B cell (primary cell): ENCODE results near the gene ZFP1. TPM values are rescaled to one million over a fixed set of nuclear protein-coding genes. Genes with fewer than 3 reads are reported as not detected.

Experiments
- ATAC-seq: fragments of 200-7000 bp; cut with Tn5 transposase; one replicate; pipeline ENCODE4 v1.10.0; 2021; ENCODE audit warnings: low read depth, mild to moderate bottlenecking, moderate number of reproducible peaks, moderate library complexity
- CTCF ChIA-PET: fragments of 350-600 bp; sonication (Branson Sonifier 250); formaldehyde crosslinking; loops from one replicate; lab custom pipeline; 2021; ENCODE audit warnings: antibody characterized with exemption, inconsistent platforms; lab: Charles Lee
- POLR2A ChIA-PET: fragments of 350-600 bp; sonication (Branson Sonifier 250); formaldehyde crosslinking; loops from one replicate; lab custom pipeline; 2021; ENCODE audit warnings: antibody characterized with exemption; lab: Charles Lee
- DNase-seq: peaks from one replicate; pipeline ENCODE4 v3.0.0; 2013
- H2AFZ ChIP-seq: 2 replicates; pipeline ENCODE4 v1.6.1; 2012; ENCODE audit warnings: mild to moderate bottlenecking, low read depth, low read length; ENCODE audit not compliant: insufficient read depth, poor library complexity, severe bottlenecking
- H3K27ac ChIP-seq, 2 donors: 1 replicate in 1 of 2; 2 replicates in 1 of 2; pipeline ENCODE4 v1.5.1; 2012 to 2013; ENCODE audit warnings: low read length in 2 of 2, mild to moderate bottlenecking in 2 of 2, moderate library complexity in 1 of 2
- H3K27me3 ChIP-seq, 4 experiments: fragments of 200-600 bp in 1 of 4; sonication (generic) in 1 of 4; replicated peaks in 1 of 4; 1 replicate in 2 of 4; 2 replicates in 2 of 4; pipeline versions ENCODE4 v1.6.1 to v1.7.0; 2013 to 2016; ENCODE audit warnings: low read length in 3 of 4, mild to moderate bottlenecking in 2 of 4, mixed read lengths in 1 of 4, moderate library complexity in 1 of 4; ENCODE audit not compliant: insufficient read depth in 4 of 4, control insufficient read depth in 3 of 4; ENCODE audit errors: control extremely low read depth in 1 of 4
- H3K36me3 ChIP-seq, 2 experiments: replicated peaks in 1 of 2; 1 replicate in 1 of 2; 2 replicates in 1 of 2; pipeline versions ENCODE4 v1.6.1 to v1.7.1; 2013; ENCODE audit warnings: low read length in 1 of 2; ENCODE audit not compliant: insufficient read depth in 2 of 2, control insufficient read depth in 1 of 2; ENCODE audit errors: control extremely low read depth in 1 of 2, extremely low read depth in 1 of 2
- H3K4me1 ChIP-seq, 2 donors: fragments of 200-600 bp in 1 of 2; sonication (generic) in 1 of 2; 1 replicate in 1 of 2; 2 replicates in 1 of 2; pipeline versions ENCODE4 v1.5.1 to v1.6.1; 2013 to 2017; ENCODE audit warnings: low read length in 2 of 2; ENCODE audit not compliant: control insufficient read depth in 2 of 2, insufficient read depth in 2 of 2
- H3K4me2 ChIP-seq: replicated peaks from 2 replicates; pipeline ENCODE3; 2012; ENCODE audit warnings: mild to moderate bottlenecking, low read depth, low read length; ENCODE audit not compliant: poor library complexity, severe bottlenecking
- H3K4me3 ChIP-seq, 5 experiments: fragments of 200-600 bp in 1 of 5; sonication (generic) in 1 of 5; 1 replicate in 3 of 5; 2 replicates in 2 of 5; pipeline versions ENCODE4 v1.5.1 to v1.7.0; 2011 to 2016; ENCODE audit warnings: low read length in 4 of 5, mild to moderate bottlenecking in 4 of 5, low read depth in 2 of 5, control low read depth in 1 of 5, moderate library complexity in 1 of 5; ENCODE audit not compliant: insufficient read depth in 1 of 5; ENCODE audit errors: control extremely low read depth in 1 of 5, extremely low read depth in 1 of 5
- H3K79me2 ChIP-seq: fragments of 200-600 bp; sonication (generic); one replicate; pipeline ENCODE4 v1.6.0; 2016; ENCODE audit warnings: low read length; ENCODE audit not compliant: control insufficient read depth, insufficient read depth
- H3K9ac ChIP-seq: fragments of 200-600 bp; sonication (generic); 2 replicates; pipeline ENCODE4 v1.6.1; 2017; ENCODE audit warnings: mild to moderate bottlenecking, low read length, moderate library complexity
- H3K9me3 ChIP-seq, 3 donors: one replicate each; pipeline versions ENCODE4 v1.6.1 to v1.7.1; 2013; ENCODE audit warnings: low read length in 2 of 3; ENCODE audit not compliant: control insufficient read depth in 2 of 3, insufficient read depth in 1 of 3; ENCODE audit errors: control extremely low read depth in 1 of 3
- H4K20me1 ChIP-seq: 2 replicates; pipeline ENCODE4 v1.6.0; 2012; ENCODE audit warnings: mild to moderate bottlenecking, low read length; ENCODE audit not compliant: insufficient read depth, control insufficient read depth, poor library complexity, severe bottlenecking
- H3K27ac Mint-ChIP-seq: one replicate; pipeline ENCODE4 v1.8.0; 2021; ENCODE audit warnings: mixed read lengths
- H3K27me3 Mint-ChIP-seq: one replicate; pipeline ENCODE4 v1.8.0; 2021; ENCODE audit warnings: mixed read lengths
- H3K4me1 Mint-ChIP-seq: one replicate; pipeline ENCODE4 v1.8.0; 2021; ENCODE audit warnings: mixed read lengths
- H3K4me3 Mint-ChIP-seq: one replicate; pipeline ENCODE4 v1.8.0; 2021; ENCODE audit warnings: mixed read lengths
- H3K9me3 Mint-ChIP-seq: one replicate; pipeline ENCODE4 v1.8.0; 2022; ENCODE audit warnings: mixed read lengths; ENCODE audit not compliant: insufficient read depth
- CTCF ChIP-seq: fragments of 200-600 bp; IDR thresholded peaks from one replicate; pipeline ENCODE4 v1.8.0; 2022; ENCODE audit warnings: antibody characterized with exemption, mild to moderate bottlenecking
- EZH2 ChIP-seq: IDR thresholded peaks from 2 replicates; pipeline ENCODE4 v1.6.1; 2012; ENCODE audit warnings: borderline replicate concordance, low read depth, mild to moderate bottlenecking, moderate library complexity, low read length; ENCODE audit not compliant: insufficient read depth, poor library complexity, severe bottlenecking
- WGBS: methylation state at CpG from one replicate; pipeline ENCODE4 v1.1.5; 2013; ENCODE audit warnings: missing lambda C conversion rate; ENCODE audit not compliant: insufficient coverage; 5-methylcytosine and 5-hydroxymethylcytosine counted together
- intact Hi-C: fragments of 100-400 bp; cut with micrococcal nuclease; formaldehyde crosslinking; loops from one replicate; pipeline ENCODE4 v1.10.0; 2022
- polyA plus RNA-seq: library from polyadenylated mRNA; depleted of rRNA; stranded (reverse); fragments of >200 nt; gene quantifications from 2 replicates; pipeline ENCODE4 v1.2.3, GENCODE V29; 2012
- total RNA-seq, 2 donors: library from RNA; stranded (reverse); fragments of 120-200 nt in 1 of 2; gene quantifications; 1 replicate in 1 of 2; 2 replicates in 1 of 2; pipeline versions ENCODE4 v1.2.3 to v1.2.4, GENCODE V29; 2013 to 2022

ZFP1 gene
- total and polyA plus RNA-seq, 2 donors (not counting 1 experiment from before 2014, with no cell fraction given) = 3.4 to 13.4 TPM

GRCh38 chr16:75179208-75179607 lies 30.9 kb downstream of the ZFP1 start:
- POLR2A ChIA-PET = no interaction called here
- intact Hi-C loops = no loop called here
- peaks cover 17% of the 10 kb centered on the region for H3K9me3 Mint-ChIP-seq

GRCh38 chr16:75181630-75182029 lies 33.3 kb downstream of the ZFP1 start:
- Histone ChIP-seq H3K4me2 (no peak overlapping the region), H3K4me1 (no peaks in the 10 kb centered on the region), H3K4me3 (no peak overlapping the region), H3K79me2 (no peaks in the 10 kb centered on the region), H3K9ac (no peak overlapping the region), H3K36me3 (no peaks in the 10 kb centered on the region), H4K20me1 (no peaks in the 10 kb centered on the region), H3K27ac (no peak overlapping the region), H3K9me3 (peaks cover 1 to 16% (median 5%) of the 10 kb centered on the region in 3 donors), H2AFZ (no peak overlapping the region), H3K27me3 (no peaks in the 10 kb centered on the region)
- Mint-ChIP-seq H3K4me3 (no peak overlapping the region), H3K9me3 (peaks cover 9% of the 10 kb centered on the region), H3K27ac (no peak overlapping the region), H3K27me3 (peaks cover 12% of the 10 kb centered on the region), H3K4me1 (no peaks in the 10 kb centered on the region)
- TF ChIP-seq EZH2 (no peak), CTCF (no peak)
- 27% methylated on average over 3 of the region's 3 CpGs for WGBS
- ChIA-PET POLR2A (no interaction called here), CTCF (no interaction called here)
- DNase-seq (no peak), ATAC-seq (no peak)
- intact Hi-C loops = no loop called here

More at GRCh38 chr16:75179208-75179607, 30.9 kb downstream of the ZFP1 start:
- CTCF ChIA-PET = no interaction called here
- Histone ChIP-seq H3K4me2 (no peak overlapping the region), H4K20me1 (no peaks in the 10 kb centered on the region), H3K27ac (no peak overlapping the region), H3K4me1 (no peaks in the 10 kb centered on the region), H2AFZ (no peak overlapping the region), H3K79me2 (no peaks in the 10 kb centered on the region), H3K27me3 (peaks cover 0 to 4% (median 0%) of the 10 kb centered on the region in 4 experiments), H3K9ac (no peak overlapping the region), H3K36me3 (no peaks in the 10 kb centered on the region), H3K4me3 (no peak overlapping the region), H3K9me3 (peaks cover 1 to 39% (median 21%) of the 10 kb centered on the region in 3 donors)
- Mint-ChIP-seq H3K27ac (no peak overlapping the region), H3K4me3 (peak overlapping the region; percentile 20), H3K27me3 (peaks cover 12% of the 10 kb centered on the region), H3K4me1 (no peaks in the 10 kb centered on the region)
- TF ChIP-seq CTCF (no peak), EZH2 (no peak)
- DNase-seq (no peak), ATAC-seq (no peak)
- WGBS = 63% methylated on average over 3 of the region's 6 CpGs
